DND-41 (cell line): ENCODE measurements around the gene P2RX5.

Experiments
- ATAC-seq: fragments of 200-7000 bp; cut with Tn5 transposase; 3 replicates; pipeline ENCODE4 v1.9.1; 2021; ENCODE audit warnings: low read depth; ENCODE audit not compliant: insufficient read depth
- DNase-seq: peaks from one replicate; pipeline ENCODE4 v3.0.0-alpha.2; 2020
- H2AFZ ChIP-seq: 2 replicates; pipeline ENCODE4 v1.6.0; 2012; ENCODE audit warnings: low read depth, low read length
- H3K27ac ChIP-seq: 2 replicates; pipeline ENCODE4 v1.5.1; 2012; ENCODE audit warnings: low read length, inconsistent platforms
- H3K27me3 ChIP-seq: fragments of 200-600 bp; sonication (generic); 2 replicates; pipeline ENCODE4 v1.6.0; 2012; ENCODE audit warnings: low read length, mild to moderate bottlenecking, inconsistent platforms; ENCODE audit not compliant: insufficient read depth, poor library complexity
- H3K36me3 ChIP-seq: 2 replicates; pipeline ENCODE4 v1.5.1; 2012; ENCODE audit warnings: low read length, inconsistent platforms; ENCODE audit not compliant: insufficient read depth
- H3K4me1 ChIP-seq: 2 replicates; pipeline ENCODE4 v1.5.1; 2012; ENCODE audit warnings: mild to moderate bottlenecking, low read length; ENCODE audit not compliant: insufficient read depth
- H3K4me2 ChIP-seq: 2 replicates; pipeline ENCODE4 v1.6.0; 2012; ENCODE audit warnings: mild to moderate bottlenecking, moderate library complexity, low read length, inconsistent platforms; ENCODE audit not compliant: insufficient read depth
- H3K4me3 ChIP-seq, 2 experiments: fragments of 200-600 bp in 1 of 2; shearing (Covaris generic) in 1 of 2; 2 replicates each; pipeline ENCODE4 v1.5.1; 2012 to 2016; ENCODE audit warnings: inconsistent platforms in 2 of 2, low read length in 2 of 2, mild to moderate bottlenecking in 2 of 2, low read depth in 1 of 2, moderate library complexity in 1 of 2
- H3K79me2 ChIP-seq: 2 replicates; pipeline ENCODE4 v1.6.0; 2012; ENCODE audit warnings: low read length, inconsistent platforms; ENCODE audit not compliant: insufficient read depth
- H3K9ac ChIP-seq: 2 replicates; pipeline ENCODE4 v1.6.0; 2012; ENCODE audit warnings: low read depth, mild to moderate bottlenecking, inconsistent platforms, low read length, moderate library complexity
- H3K9me3 ChIP-seq: 2 replicates; pipeline ENCODE4 v1.5.1; 2012; ENCODE audit warnings: low read length, moderate library complexity, mild to moderate bottlenecking, inconsistent platforms; ENCODE audit not compliant: insufficient read depth, severe bottlenecking
- H4K20me1 ChIP-seq: 2 replicates; pipeline ENCODE4 v1.6.0; 2012; ENCODE audit warnings: low read length; ENCODE audit not compliant: insufficient read depth
- CTCF ChIP-seq: IDR thresholded peaks from 2 replicates; pipeline ENCODE4 v1.5.1; 2012; ENCODE audit warnings: borderline replicate concordance, low read length, moderate library complexity, mild to moderate bottlenecking; ENCODE audit not compliant: poor library complexity, severe bottlenecking; ENCODE audit errors: extremely low read depth
- EZH2 ChIP-seq: IDR thresholded peaks from 3 replicates; pipeline ENCODE4 v1.6.1; 2012; ENCODE audit warnings: borderline replicate concordance, low read depth, mild to moderate bottlenecking, moderate library complexity, low read length, inconsistent platforms; ENCODE audit not compliant: severe bottlenecking

P2RX5 gene

GRCh38 chr17:3695129-3695722 lies 729 bp downstream of the P2RX5 start:
- Histone ChIP-seq H3K4me2 (peak overlapping the region; percentile 96), H3K4me1 (peaks cover 23% of the 10 kb centered on the region), H2AFZ (peak overlapping the region; percentile 71), H3K79me2 (no peaks in the 10 kb centered on the region), H3K9me3 (peaks cover 3% of the 10 kb centered on the region), H3K27me3 (peaks cover 8% of the 10 kb centered on the region), H3K4me3 (peak overlapping the region; percentile 32 to 63; a peak in 3 of 4 replicates), H3K36me3 (no peaks in the 10 kb centered on the region; the same call in 1 of the 2 replicates), H3K27ac (no peak overlapping the region), H4K20me1 (no peaks in the 10 kb centered on the region), H3K9ac (peak overlapping the region; percentile 54)
- ATAC-seq = peak; percentile 32
- TF ChIP-seq CTCF (no peak), EZH2 (no peak)
- no peak for DNase-seq

- Histone ChIP-seq H3K9ac (no peak overlapping the region), H3K4me3 (no peak overlapping the region), H3K79me2 (no peaks in the 10 kb centered on the region), H3K4me1 (peaks cover 23% of the 10 kb centered on the region), H2AFZ (no peak overlapping the region), H3K27ac (no peak overlapping the region), H3K9me3 (peaks cover 3% of the 10 kb centered on the region), H3K27me3 (peaks cover 8% of the 10 kb centered on the region), H3K4me2 (no peak overlapping the region), H3K36me3 (no peaks in the 10 kb centered on the region; the same call in 1 of the 2 replicates), H4K20me1 (no peaks in the 10 kb centered on the region)
- TF ChIP-seq CTCF (no peak), EZH2 (no peak)
- DNase-seq (no peak), ATAC-seq (no peak)
Observed at GRCh38 chr17:3693829-3694231, 2.1 kb downstream of the P2RX5 start.

GRCh38 chr17:3693141-3693540 lies 2.8 kb downstream of the P2RX5 start:
- Histone ChIP-seq H3K36me3 (no peaks in the 10 kb centered on the region; the same call in 1 of the 2 replicates), H2AFZ (no peak overlapping the region), H4K20me1 (no peaks in the 10 kb centered on the region), H3K4me3 (no peak overlapping the region), H3K79me2 (no peaks in the 10 kb centered on the region), H3K9ac (no peak overlapping the region), H3K4me1 (peaks cover 23% of the 10 kb centered on the region), H3K4me2 (no peak overlapping the region), H3K9me3 (peaks cover 2% of the 10 kb centered on the region), H3K27ac (no peak overlapping the region), H3K27me3 (peaks cover 8% of the 10 kb centered on the region)
- TF ChIP-seq EZH2 (no peak), CTCF (no peak)
- no peak for ATAC-seq
- no peak for DNase-seq
